Activated CD4-positive, alpha-beta T cell treated with anti-CD3 and anti-CD28 coated beads for 48 hours (primary cell): ENCODE data around the gene CNTNAP4.

Experiments
- DNase-seq: peaks from one replicate; pipeline ENCODE4 v3.0.0-alpha.2; 2020

CNTNAP4 gene

GRCh38 chr16:76502063-76502462, 224.9 kb downstream of the CNTNAP4 start:
- DNase-seq = no peak

GRCh38 chr16:76502555-76502954, 225.4 kb downstream of the CNTNAP4 start:
- DNase-seq = no peak

GRCh38 chr16:76503091-76503490, 225.9 kb downstream of the CNTNAP4 start:
- no peak for DNase-seq

GRCh38 chr16:76511203-76511602, 234.0 kb downstream of the CNTNAP4 start:
- DNase-seq = no peak

GRCh38 chr16:76518781-76519180, 241.6 kb downstream of the CNTNAP4 start:
- DNase-seq = no peak

- DNase-seq = no peak
Observed at GRCh38 chr16:76524356-76524755, 247.2 kb downstream of the CNTNAP4 start.

GRCh38 chr16:76524769-76525168, 247.6 kb downstream of the CNTNAP4 start:
- no peak for DNase-seq

GRCh38 chr16:76527244-76527643, 250.0 kb downstream of the CNTNAP4 start:
- DNase-seq = no peak

- DNase-seq = no peak
Observed at GRCh38 chr16:76529120-76529519, 251.9 kb downstream of the CNTNAP4 start.

GRCh38 chr16:76531236-76531635, 254.0 kb downstream of the CNTNAP4 start:
- no peak for DNase-seq

GRCh38 chr16:76532188-76532973, 255.2 kb downstream of the CNTNAP4 start:
- no peak for DNase-seq

- DNase-seq = no peak
Observed at GRCh38 chr16:76539609-76540008, 262.4 kb downstream of the CNTNAP4 start.

- DNase-seq = no peak
Observed at GRCh38 chr16:76541070-76541469, 263.9 kb downstream of the CNTNAP4 start.

GRCh38 chr16:76565542-76565941, 288.3 kb downstream of the CNTNAP4 start:
- DNase-seq = no peak

GRCh38 chr16:76571755-76572154, 294.6 kb downstream of the CNTNAP4 start:
- no peak for DNase-seq

- DNase-seq = no peak
Observed at GRCh38 chr16:76573281-76573680, 296.1 kb downstream of the CNTNAP4 start.

GRCh38 chr16:76574651-76575050, 297.4 kb downstream of the CNTNAP4 start:
- no peak for DNase-seq

- DNase-seq = no peak
Observed at GRCh38 chr16:76576526-76576925, 299.3 kb downstream of the CNTNAP4 start.

- no peak for DNase-seq
Observed at GRCh38 chr16:76577003-76577402, 299.8 kb downstream of the CNTNAP4 start.

GRCh38 chr16:76579277-76579922, 302.2 kb downstream of the CNTNAP4 start:
- no peak for DNase-seq

GRCh38 chr16:76583466-76583865, 306.3 kb downstream of the CNTNAP4 start:
- no peak for DNase-seq

- DNase-seq = no peak
Observed at GRCh38 chr16:76583945-76584344, 306.7 kb downstream of the CNTNAP4 start.

GRCh38 chr16:76598498-76598897, 321.3 kb downstream of the CNTNAP4 start:
- no peak for DNase-seq

GRCh38 chr16:76607317-76607716, 330.1 kb downstream of the CNTNAP4 start:
- no peak for DNase-seq
